HG03354 (cell line): ENCODE results near the gene FUBP1.
"Not testable (repeated sequence)": the region's sequence is repeated elsewhere in the genome, so short reads cannot be mapped to it uniquely, and the experiment has no call there.

Source experiments
- ATAC-seq: cut with Tn5 transposase; IDR thresholded peaks from one replicate; pipeline ENCODE4 v1.9.1; 2021; ENCODE audit warnings: mild to moderate bottlenecking; ENCODE audit not compliant: unreplicated experiment, poor library complexity, severe bottlenecking

The FUBP1 gene

DNA sequence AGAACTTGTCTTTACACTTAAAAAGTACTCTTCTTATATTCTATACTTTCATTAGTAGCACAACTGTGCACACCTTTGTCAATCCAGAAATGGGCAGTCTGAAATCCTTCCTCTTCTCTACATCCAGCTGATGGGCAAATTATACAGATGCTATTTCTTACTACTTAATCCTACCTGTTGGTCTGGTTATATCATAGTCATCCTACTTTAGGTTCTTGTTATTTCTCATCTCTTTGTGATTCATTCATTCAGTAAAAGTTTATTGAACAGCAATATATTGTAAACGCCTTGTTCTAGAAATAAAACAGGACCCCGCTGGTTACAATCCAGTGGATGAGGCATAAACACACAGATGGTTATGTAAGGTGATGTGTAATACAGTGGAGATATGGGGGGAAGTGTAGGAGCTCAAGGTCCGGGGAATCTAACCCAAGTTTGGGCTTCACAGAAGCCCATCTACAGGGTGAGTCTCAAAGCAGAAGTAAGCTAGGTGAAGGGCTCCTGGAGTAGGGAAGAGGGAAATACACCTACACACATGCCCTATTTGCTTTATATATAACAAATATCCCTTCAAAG lies 11.8 kb upstream of the FUBP1 start:
- ATAC-seq = no peak

DNA sequence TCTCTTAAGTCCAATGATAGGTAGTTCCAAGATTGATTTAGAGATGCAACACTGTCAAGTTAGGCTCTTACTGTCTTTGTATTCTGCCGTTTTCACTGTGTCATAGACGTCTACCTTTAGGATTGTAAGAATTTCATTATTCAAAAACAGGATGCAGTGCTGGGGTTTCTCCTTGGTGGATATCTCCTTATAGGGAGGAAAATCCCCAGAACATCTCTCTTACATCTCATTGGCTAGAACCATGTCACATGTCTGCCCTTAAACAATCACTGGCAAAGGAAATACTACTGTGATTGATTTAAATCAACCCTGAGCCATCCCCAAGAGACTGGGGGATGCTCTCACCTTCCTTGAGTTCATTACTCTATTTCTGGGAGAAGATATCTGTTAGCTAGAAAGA lies 10.9 kb upstream of the FUBP1 start:
- ATAC-seq = no peak

DNA sequence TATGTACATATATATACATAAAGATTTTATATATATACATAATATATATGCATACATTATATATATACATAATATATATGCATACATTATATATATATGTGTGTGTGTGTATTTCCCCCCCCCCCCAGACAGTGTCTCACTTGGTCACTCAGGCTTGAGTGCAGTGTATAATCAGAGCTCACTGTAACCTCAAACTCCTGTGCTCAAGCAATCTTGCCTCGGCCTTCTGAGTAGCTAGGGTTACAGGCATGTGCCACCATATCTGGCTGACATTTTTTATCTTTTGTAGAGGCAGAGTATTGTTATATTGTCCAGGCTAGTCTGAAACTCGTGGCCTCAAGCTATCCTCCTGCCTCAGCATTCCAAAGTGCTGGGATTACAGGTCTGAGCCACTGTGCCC lies 9.0 kb upstream of the FUBP1 start:
- no peak for ATAC-seq

DNA sequence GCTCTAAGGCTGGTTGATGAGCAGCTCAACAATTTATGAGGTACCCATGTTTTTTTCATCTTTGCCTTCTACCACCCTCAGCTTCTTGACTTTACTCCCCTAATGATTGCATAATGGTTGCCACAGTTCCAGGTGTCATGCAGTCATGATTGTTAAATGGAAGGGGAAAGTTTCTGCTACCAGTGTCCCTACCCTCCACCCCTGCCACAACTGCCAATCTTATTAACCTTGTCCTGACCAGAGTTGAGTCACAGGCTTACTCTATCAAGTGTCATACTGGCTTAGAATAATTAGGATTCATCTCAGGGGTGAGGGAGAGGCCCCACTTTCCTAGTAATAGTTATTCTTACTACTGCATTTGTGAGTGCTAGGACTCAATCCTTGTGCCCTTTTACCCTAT lies 7.9 kb upstream of the FUBP1 start:
- no peak for ATAC-seq

DNA sequence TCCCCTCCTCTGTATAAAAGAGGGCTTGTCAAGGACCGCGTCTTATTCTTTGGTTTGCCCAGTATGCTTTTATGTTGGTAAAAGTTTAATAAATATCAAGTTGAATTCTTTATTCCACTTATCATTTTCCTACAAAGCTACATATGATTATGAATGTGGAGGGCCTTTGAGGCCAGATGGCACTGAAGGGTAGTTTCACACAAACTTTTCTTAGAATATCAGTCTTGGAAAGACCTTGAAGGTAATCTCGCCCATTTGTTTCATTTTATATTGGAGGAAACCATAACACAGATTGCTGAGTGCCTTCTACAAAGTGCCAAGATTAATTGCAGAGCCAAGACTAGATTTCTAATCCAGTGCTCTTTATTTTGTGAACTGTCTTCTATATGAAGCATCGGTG lies 5.8 kb upstream of the FUBP1 start:
- ATAC-seq = no peak

DNA sequence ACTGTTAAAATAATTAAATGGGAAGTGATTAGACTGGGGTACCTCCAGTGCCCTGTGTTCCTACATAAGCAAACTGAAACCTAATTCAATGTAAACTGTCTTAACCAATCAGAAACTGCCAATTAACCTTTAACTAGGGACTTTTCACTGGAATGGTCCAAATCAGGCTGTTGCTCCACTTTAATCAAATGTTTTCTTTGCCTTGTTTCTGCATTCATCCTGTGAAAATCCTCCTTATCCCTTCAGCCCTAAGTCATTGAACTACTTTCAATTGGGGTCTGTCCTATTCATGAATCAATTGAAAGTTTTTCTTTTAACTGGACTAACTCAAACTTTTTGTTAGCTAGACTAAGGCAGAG lies 5.1 kb upstream of the FUBP1 start:
- no peak for ATAC-seq

DNA sequence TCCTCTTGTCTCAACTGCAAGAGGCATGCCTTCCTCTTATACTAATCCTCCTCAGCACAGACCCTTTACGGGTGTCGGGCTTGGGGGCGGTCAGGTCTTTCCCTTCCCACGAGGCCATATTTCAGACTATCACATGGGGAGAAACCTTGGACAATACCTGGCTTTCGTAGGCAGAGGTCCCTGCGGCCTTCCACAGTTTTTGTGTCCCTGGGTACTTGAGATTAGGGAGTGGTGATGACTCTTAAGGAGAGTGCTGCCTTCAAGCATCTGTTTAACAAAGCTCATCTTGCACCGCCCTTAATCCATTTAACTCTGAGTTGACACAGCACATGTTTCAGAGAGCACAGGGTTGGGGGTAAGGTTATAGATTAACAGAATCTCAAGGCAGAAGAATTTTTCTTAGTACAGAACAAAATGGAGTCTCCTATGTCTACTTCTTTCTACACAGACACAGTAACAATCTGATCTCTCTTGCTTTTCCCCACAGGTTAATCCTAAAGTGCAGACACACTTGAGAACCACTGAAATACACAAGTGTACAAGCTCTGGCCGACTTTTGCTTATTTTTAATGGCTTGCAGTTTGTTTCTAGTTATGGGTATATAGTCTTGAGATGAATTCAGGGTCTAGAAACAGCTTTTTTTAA lies 4.6 kb upstream of the FUBP1 start:
- not testable (repeated sequence) for ATAC-seq

DNA sequence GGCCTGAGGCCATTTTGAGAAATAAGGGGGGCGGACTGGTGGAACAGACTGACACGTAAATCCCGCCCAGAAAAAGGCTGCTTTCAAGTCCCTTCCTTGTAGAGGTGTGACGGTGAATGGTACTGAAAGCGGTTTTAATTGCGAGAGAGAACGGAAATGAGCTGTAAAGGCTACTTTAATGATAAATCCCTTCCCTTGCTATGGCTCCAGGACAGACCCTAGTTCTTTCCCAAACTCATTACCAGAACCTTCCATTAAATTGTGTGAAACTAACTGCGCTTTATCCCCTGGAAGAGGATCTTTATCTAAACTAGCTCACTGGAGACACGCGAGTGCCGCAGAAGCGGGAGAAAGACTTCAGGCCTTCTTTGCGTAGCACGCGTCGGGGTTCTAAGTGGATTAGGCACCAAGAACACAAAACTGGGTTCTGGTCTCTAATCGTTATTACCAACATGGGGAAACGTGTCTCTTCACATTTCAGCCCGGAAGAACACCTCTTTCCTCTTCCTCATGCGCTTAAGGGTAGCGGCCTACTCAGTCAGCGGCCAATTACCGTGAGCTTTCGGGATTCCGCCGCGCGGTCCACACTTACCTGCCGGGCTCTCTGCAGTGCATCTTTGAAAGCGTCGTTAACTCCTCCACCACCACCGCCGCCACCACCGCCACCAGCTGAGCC lies 441 bp downstream of the FUBP1 start:
- ATAC-seq = peak; percentile 73

DNA sequence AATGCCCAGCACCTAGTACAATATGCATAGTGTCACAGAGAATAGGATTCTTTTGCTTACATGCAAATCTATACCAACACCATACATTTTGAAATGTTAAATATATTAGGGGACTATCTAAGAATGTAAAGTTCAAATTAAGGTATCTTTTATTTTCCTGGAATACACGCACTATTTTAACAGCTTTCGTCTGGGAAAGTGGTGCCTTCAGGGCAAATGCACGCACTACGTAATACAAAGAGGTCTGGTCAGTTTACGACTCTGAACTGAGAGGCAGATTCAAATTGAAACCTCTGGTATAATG lies 931 bp downstream of the FUBP1 start:
- peak; percentile 0 for ATAC-seq

DNA sequence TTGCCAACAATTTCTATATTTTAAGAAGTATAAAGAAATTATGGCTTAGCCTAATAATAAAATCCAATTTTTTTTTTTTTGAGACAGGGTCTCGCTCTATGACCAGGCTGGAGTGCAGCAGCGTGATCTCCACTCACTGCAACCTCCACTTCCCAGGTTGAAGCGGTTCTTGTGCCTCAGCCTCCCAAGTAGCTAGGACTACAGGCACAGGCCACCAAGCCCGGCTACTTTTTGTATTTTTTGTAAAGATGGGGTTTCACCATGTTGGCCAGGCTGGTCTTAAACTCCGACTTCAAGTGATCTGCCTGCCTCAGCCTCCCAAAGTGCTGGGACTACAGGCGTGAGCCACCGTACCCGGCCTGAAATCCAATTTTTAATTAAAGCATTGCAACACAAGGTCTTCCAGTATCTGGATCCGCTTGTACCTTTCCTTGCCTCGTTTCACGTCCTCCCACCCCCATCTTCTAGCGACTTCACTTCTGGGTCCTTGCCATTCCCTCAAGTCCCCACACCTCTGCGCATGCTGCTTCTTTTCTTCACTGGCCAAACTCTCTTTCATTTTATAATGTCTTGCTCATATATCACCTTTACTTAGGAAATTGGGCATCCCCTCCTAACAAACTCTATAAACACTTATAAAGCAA lies 2.3 kb downstream of the FUBP1 start:
- ATAC-seq = no peak

DNA sequence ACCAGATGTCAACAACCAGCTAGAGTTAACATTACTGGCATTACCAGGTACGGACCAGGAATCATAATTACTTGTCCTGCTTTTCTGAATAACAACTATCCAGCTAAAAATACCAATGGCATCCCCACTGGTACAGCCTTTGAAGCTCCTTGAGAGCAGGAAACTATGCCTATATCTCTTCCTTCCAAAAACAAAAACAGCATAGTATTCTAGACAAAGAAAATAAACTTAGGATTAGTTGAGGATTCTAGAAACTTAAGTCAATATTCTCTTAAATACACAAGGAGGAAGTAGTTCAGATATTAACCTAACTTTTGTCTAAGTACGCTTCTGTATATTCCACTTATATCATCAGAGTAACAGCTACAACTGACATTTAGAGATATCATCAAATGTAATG lies 3.0 kb downstream of the FUBP1 start:
- no peak for ATAC-seq

DNA sequence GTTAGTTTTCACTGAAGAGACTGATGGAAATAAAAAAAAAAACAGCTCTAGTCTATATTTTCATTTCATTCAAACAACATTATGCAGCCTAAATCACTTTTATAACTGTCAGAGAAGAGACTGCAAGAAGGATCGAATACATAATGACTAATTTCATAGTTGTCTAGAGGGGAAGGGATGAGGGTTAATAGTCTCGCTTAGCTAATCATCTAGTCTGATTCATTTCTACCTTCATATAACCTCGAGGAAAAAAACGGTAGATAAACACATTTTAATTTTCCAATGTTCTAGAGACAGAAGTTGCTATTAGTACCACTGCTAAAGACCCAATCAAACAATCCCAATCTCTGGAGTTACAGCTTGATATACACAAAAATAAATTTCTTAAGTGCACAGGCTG lies 3.5 kb downstream of the FUBP1 start:
- no peak for ATAC-seq

DNA sequence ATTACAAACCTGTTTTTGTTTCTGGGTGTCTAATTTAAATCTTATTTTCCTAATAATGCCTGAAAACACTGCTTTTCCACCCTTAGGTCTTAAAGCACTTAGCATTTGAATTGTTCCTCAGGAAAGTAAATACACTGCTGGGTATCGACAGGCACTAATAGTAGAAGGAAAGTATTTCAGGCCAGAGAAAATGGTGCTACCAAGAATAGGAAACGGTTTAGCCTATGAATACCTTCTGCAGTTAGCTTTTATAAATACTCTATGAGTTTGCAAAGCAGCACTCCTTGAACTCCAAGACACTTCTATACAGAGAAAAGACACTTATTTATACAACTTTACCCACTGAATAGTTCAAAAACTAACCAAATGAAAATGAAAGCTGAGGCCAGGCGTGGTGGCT lies 6.8 kb downstream of the FUBP1 start:
- ATAC-seq = no peak

DNA sequence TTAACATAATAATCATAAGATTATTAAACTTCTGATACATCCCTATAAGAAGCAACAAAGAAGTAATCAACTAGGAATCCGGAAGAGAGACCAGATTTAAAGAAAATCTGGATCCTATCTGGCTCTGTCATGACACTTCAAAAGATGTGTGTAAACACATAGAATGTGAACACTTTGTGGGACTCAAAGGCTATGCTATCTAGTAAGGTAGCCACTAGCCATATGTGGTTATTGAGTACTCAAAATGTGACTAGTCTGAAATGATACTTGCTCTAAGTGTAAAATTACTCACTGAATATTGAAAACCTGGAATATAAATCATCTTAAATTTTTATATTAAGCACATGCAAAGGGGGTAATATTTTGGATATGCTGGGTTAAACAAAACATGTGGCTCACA lies 8.7 kb downstream of the FUBP1 start:
- ATAC-seq = no peak

DNA sequence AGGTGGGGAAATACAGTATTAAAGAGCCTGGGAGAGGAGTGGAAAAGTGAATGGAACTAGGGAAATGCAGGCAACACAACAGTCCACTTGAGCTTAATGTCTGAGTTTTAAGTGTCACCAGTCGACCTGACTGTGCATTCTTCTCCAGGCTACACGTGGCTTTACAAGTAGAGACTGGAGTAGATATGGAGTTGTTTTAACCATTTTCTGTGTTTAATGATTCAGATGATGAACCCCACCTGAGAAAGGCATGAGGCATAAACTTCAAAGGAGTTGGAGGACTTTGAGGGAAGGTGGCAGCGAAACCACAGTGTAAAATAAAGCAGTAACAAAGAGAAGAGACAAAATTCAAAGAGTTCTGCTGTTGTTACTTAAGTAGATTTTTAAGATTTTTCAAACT lies 12.6 kb downstream of the FUBP1 start:
- ATAC-seq = no peak

DNA sequence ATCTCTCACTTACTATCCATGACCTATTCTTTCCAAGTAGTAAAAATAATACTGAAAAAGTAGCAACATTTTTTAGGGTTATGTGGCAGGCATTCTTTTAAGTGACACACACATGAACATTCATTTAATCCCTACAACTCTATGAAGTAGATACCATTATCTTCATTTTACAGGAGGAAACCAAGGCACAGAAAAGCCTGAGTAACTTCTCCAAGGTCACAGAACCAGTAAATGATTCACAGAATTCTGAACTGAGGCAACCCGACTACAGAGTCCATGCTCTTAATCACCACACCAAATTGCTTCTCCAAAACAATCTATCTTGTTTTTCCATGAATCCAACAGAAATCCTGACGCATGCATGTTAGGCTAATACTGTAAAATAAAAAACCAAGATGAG lies 17.5 kb downstream of the FUBP1 start:
- ATAC-seq = no peak

DNA sequence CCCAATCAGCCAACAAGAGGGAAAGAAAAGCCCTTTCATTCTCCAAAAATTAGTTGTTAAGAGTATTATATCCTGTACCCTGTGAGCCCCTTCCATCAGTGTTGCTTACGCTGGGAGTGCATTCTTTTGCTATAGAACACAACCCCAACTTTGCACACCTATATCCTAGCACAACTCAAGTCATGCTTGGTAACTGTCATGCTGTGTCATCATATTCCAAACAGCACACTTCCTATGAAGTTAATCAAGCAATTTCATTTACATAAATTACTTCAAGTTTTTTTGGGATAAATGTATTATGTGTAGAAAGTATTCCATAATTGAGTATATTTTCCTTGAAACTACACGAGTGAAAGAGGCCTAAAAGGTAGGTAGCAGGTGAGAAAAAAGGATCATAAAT lies 20.0 kb downstream of the FUBP1 start:
- ATAC-seq = no peak

DNA sequence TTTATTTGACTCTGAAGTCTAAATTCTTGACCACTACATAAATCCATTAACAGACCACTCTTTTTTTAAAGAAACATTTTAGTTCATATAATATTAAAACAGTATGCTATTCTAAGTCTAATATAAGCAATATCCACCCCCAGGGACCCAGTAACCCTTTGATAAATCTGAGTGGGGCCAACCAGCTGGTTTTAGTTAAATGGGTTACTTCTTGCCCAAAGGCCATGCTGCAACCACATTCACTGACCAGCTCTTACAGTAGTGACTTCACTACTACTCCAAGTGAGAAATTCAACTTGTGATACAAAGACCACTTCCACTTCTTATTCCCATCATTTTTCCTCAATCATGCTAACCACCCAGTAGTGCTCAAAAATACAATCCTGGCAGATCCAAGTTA lies 20.5 kb downstream of the FUBP1 start:
- no peak for ATAC-seq

DNA sequence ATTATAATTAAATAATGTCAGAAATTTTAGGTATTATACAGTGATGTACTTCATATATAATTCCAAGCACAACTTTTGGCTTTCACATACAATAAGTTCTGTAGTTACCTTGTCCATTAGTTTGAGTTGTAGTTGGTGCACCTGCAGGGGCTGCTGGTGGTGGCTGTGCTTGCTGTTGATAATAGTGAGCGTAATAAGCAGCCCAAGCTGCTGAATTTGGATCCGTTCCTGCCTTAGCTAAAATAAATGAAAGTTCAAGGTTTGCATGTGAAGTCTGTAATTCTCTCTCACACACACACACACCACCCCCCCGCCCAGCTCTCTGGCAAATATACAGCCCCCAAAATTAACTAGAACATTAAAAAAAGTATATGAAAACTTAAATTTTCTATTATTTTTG lies 22.4 kb downstream of the FUBP1 start:
- ATAC-seq = no peak

DNA sequence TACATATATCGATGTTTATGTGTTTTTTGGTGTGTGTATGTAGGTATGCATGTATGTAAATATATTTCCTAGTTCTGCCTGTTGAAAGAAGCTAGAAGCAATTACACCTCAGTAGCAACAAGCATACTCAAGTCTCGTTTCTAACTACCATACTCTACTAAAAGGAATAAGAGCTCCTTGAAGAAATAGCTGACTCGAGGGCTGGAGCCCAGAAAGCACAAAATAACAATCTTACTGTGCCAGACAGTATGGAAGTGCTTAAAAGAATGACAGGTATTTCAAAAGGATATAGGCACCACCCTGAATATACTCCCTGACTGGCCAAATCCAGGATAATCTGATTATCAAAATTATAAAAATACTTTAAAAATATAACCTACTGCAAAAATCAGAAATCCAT lies 23.2 kb downstream of the FUBP1 start:
- ATAC-seq = no peak

DNA sequence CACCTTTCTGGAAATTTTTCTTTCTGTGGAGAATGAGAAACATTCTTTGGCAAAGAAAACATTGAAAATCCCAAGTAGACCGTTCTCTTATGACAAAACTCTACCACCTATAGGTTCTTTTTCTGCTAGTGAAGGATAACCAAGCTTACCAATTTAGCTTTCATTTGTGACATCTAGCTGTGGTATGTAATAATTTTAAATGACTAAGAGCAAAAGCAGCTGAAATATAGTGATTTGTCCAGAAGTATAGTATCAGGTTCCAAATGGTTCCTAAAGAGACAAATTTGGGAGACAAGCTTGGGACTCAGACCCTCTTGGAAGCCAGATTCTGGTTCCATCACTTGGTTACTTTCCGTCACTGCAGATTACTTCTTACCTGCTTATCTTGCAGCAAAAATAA lies 24.4 kb downstream of the FUBP1 start:
- no peak for ATAC-seq
